Measurements from ENCODE around the gene ETS1. TPM values are rescaled to one million over a fixed set of nuclear protein-coding genes. Genes with fewer than 3 reads are reported as not detected.

The ETS1 gene
- total RNA-seq, 1 donor from 2014 or later, result 88.0 TPM

- Histone ChIP-seq H3K9me3 (no peaks in the 10 kb centered on the region), H3K4me1 (peaks cover 5 to 33% of the 10 kb centered on the region in 2 donors), H3K27me3 (no peaks in the 10 kb centered on the region), H3K36me3 (peaks cover 18 to 32% of the 10 kb centered on the region in 2 donors), H3K4me3 (no peak overlapping the region), H3K27ac (no peak overlapping the region)
- DNase-seq (ENCODE audit: low spot score in 2 of 2), result no peak
- intact Hi-C loops (cut with DNase I), result loop anchor here (10.0 kb wide), 1 partner anchor 407 kb away; no protein-coding TSS in a partner anchor
- TF ChIP-seq CTCF (IDR thresholded peaks at IDR 0.05), result no peak
Observed at GRCh38 chr11:128462189-128462588, 125.2 kb downstream of the ETS1 start.

GRCh38 chr11:128458321-128458720, 129.0 kb downstream of the ETS1 start:
- TF ChIP-seq CTCF (IDR thresholded peaks at IDR 0.05), result no peak
- no peak for DNase-seq (ENCODE audit: low spot score in 2 of 2)
- intact Hi-C loops (cut with DNase I), result no loop called here

GRCh38 chr11:128457874-128458273, 129.5 kb downstream of the ETS1 start:
- Histone ChIP-seq H3K4me1 (peaks cover 1 to 10% of the 10 kb centered on the region in 2 donors), H3K27ac (peak overlapping the region in 1 of 2 donors; percentile 38), H3K9me3 (no peaks in the 10 kb centered on the region), H3K27me3 (no peaks in the 10 kb centered on the region), H3K36me3 (peaks cover 24 to 37% of the 10 kb centered on the region in 2 donors), H3K4me3 (no peak overlapping the region)
- intact Hi-C loops (cut with DNase I), result no loop called here
- no peak for DNase-seq (ENCODE audit: low spot score in 2 of 2)
- no peak for TF ChIP-seq CTCF (IDR thresholded peaks at IDR 0.05)

More at GRCh38 chr11:128458321-128458720, 129.0 kb downstream of the ETS1 start:
- Histone ChIP-seq H3K4me3 (no peak overlapping the region), H3K27me3 (no peaks in the 10 kb centered on the region), H3K27ac (peak overlapping the region in 1 of 2 donors; percentile 38), H3K9me3 (no peaks in the 10 kb centered on the region), H3K4me1 (peaks cover 5 to 9% of the 10 kb centered on the region in 2 donors), H3K36me3 (peaks cover 24 to 40% of the 10 kb centered on the region in 2 donors)

- no peak overlapping the region for H3K4me3 ChIP-seq
- no peak for TF ChIP-seq CTCF (IDR thresholded peaks at IDR 0.05)
- peaks cover 16 to 36% of the 10 kb centered on the region in 2 donors for H3K36me3 ChIP-seq
- DNase-seq (ENCODE audit: low spot score in 2 of 2), result no peak
- H3K9me3 ChIP-seq, result no peaks in the 10 kb centered on the region
- H3K4me1 ChIP-seq, result peaks cover 10 to 20% of the 10 kb centered on the region in 2 donors
- no peaks in the 10 kb centered on the region for H3K27me3 ChIP-seq
- H3K27ac ChIP-seq, result peak overlapping the region in 1 of 2 donors; percentile 7
- intact Hi-C loops (cut with DNase I), result no loop called here
Observed at GRCh38 chr11:128456566-128457268, 130.6 kb downstream of the ETS1 start.

DNA sequence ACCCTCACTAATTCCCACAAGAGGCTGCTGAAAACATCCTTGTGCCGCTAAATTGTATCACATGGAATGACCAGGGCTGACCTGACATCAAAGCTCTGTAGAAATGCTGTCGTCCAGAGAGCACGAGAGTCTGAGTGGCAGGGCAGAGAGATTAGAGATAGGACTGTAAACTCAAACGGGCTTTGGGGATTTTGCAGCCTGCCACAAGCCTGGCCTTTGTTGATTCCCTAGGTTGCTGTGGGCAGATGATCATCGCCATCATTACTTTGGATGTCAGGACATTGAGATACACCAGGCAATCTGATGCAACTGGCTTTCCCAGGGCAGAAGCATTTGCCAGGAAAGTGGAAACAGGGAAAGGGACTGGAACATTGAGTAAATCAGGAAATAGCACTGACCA, 131.6 kb downstream of the ETS1 start:
- intact Hi-C loops (cut with DNase I), result no loop called here
- no peak for DNase-seq (ENCODE audit: low spot score in 2 of 2)
- peaks cover 16 to 27% of the 10 kb centered on the region in 2 donors for H3K36me3 ChIP-seq
- H3K27ac ChIP-seq, result no peak overlapping the region
- no peak for TF ChIP-seq CTCF (IDR thresholded peaks at IDR 0.05)
- no peak overlapping the region for H3K4me3 ChIP-seq
- peaks cover 10 to 25% of the 10 kb centered on the region in 2 donors for H3K4me1 ChIP-seq
- no peaks in the 10 kb centered on the region for H3K9me3 ChIP-seq
- H3K27me3 ChIP-seq, result no peaks in the 10 kb centered on the region
